ENCODE data around the gene DDTL. TPM values are rescaled to one million over a fixed set of nuclear protein-coding genes. Genes with fewer than 3 reads are reported as not detected.
"Not testable (repeated sequence)": the region's sequence is repeated elsewhere in the genome, so short reads cannot be mapped to it uniquely, and the experiment has no call there.

The DDTL gene
- total RNA-seq, 1 experiment from 2014 or later, result 2.5 TPM

DNA sequence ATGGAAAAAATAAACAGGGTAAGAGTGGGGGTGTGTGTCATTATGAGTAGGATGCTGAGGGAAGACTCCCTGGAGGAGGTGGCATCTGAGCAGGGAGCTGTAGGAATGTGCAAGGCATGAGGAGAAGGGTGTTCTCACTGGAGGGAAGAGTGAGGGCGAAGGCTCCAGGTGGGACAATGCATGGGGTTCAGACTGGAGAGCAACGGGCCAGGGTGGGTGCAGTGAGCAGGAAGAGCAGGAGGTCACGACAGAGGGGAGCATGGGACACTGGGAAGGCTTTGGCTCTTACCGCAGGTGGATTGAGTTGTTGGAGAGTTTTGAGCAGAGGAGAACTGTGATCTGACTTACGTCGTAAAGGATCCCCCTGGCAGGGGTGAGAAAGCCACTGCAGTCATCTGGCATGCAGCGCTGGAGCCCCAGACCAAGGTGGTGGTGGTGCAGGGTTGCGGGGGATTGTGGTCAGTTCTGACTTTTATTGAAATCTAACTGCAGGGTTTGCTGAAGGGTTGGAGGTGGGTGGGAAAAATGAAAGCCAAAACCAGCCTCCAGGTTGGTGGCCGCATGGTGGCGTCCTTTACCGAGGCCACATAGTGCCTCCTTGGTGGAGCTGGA lies 13.8 kb upstream of the DDTL start:
- H3K36me3 Mint-ChIP-seq (ENCODE audit: insufficient read depth, unreplicated experiment); BruUV-seq (replicated peaks); H3K4me1 Mint-ChIP-seq (ENCODE audit: insufficient read depth, unreplicated experiment); DNase-seq (ENCODE audit: unreplicated experiment); H3K27ac Mint-ChIP-seq (ENCODE audit: low read depth, unreplicated experiment); intact Hi-C loops (cut with micrococcal nuclease); POLR2A ChIA-PET; H3K9me3 Mint-ChIP-seq (ENCODE audit: unreplicated experiment); H3K4me3 Mint-ChIP-seq (ENCODE audit: unreplicated experiment); H3K27me3 Mint-ChIP-seq (ENCODE audit: insufficient read depth, unreplicated experiment): not testable (repeated sequence)
- CTCF ChIA-PET, result interaction anchor here (0.7 kb wide), 1 partner anchor 993 kb away, joined by 3 read pairs; no protein-coding TSS in a partner anchor

DNA sequence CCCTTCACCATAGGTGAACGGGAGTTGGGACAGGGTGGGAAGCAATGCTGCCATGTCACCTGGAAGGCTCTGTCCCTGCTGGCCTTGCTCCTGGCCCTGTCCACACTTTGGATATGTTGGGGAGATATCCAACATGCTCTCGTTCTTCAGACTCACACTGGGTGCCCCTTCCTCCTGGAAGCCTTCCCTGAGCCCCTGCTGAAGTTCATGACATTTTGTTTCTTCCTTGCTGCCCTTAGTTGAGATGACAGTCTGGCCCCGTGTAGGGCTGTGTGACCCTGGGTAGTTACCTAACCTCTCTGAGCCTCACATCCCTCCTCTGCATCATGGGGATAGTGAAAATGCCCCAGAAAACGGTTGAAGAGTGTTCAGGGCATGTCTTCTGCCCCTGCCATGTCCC lies 13.2 kb upstream of the DDTL start:
- DNase-seq (ENCODE audit: unreplicated experiment); BruUV-seq (replicated peaks); H3K9me3 Mint-ChIP-seq (ENCODE audit: unreplicated experiment); H3K4me1 Mint-ChIP-seq (ENCODE audit: insufficient read depth, unreplicated experiment); H3K27ac Mint-ChIP-seq (ENCODE audit: low read depth, unreplicated experiment); POLR2A ChIA-PET; H3K27me3 Mint-ChIP-seq (ENCODE audit: insufficient read depth, unreplicated experiment); intact Hi-C loops (cut with micrococcal nuclease); H3K4me3 Mint-ChIP-seq (ENCODE audit: unreplicated experiment); H3K36me3 Mint-ChIP-seq (ENCODE audit: insufficient read depth, unreplicated experiment): not testable (repeated sequence)
- CTCF ChIA-PET, result interaction anchor here (0.7 kb wide), 1 partner anchor 993 kb away, joined by 3 read pairs; no protein-coding TSS in a partner anchor

DNA sequence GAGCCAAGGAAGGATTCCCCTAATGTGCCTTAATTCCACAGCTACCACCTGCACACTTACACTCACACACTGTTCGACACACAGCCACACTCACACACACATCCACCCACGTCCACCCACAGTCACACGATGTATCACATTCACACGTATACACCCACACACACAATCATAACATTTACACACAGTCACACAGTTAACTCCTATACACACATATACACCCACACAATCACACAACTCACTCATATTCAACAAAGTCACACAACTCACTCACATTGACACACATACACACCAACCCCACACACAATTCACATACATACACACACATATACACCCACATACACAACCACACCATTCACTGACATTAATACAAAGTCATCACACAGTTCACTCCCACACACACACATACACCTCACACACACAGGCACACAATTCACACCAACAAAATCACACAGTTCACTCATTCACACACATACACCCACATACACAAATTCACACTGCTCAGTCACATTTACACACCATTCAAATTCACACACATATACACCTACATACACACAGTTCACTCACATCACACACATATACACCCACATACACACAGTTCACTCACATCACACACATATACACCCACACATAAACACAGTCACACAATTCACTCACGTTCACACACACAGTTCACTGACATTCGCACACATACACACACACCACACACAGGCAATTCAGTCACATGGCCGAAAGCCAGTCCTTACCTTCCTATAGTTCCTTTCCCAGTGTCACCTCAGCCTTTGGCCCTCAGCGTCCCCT lies 12.3 kb upstream of the DDTL start:
- H3K4me3 Mint-ChIP-seq (ENCODE audit: unreplicated experiment); H3K9me3 Mint-ChIP-seq (ENCODE audit: unreplicated experiment); H3K36me3 Mint-ChIP-seq (ENCODE audit: insufficient read depth, unreplicated experiment); H3K27me3 Mint-ChIP-seq (ENCODE audit: insufficient read depth, unreplicated experiment); DNase-seq (ENCODE audit: unreplicated experiment); POLR2A ChIA-PET; H3K27ac Mint-ChIP-seq (ENCODE audit: low read depth, unreplicated experiment); H3K4me1 Mint-ChIP-seq (ENCODE audit: insufficient read depth, unreplicated experiment); BruUV-seq (replicated peaks); intact Hi-C loops (cut with micrococcal nuclease): not testable (repeated sequence)
- CTCF ChIA-PET, result interaction anchor here (0.7 kb wide), 1 partner anchor 91 kb away, joined by 3 read pairs; no protein-coding TSS in a partner anchor

DNA sequence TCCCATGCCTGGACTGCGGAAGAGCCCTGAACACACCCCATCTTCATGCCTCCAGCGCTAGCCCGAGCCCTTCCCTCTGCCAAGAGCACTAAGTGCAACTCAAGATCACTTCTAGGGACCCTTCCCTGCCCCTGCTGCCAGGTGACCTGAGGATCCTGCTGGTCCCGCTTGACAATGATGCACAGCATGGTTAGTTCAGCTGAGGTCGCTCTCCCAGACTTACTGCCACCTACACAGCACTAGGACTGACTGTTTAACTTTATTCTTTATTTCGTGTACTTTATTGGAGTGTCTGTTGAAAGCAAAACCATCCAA lies 11.7 kb upstream of the DDTL start:
- H3K27ac Mint-ChIP-seq (ENCODE audit: low read depth, unreplicated experiment); POLR2A ChIA-PET; H3K27me3 Mint-ChIP-seq (ENCODE audit: insufficient read depth, unreplicated experiment); H3K9me3 Mint-ChIP-seq (ENCODE audit: unreplicated experiment); H3K4me3 Mint-ChIP-seq (ENCODE audit: unreplicated experiment); DNase-seq (ENCODE audit: unreplicated experiment); H3K4me1 Mint-ChIP-seq (ENCODE audit: insufficient read depth, unreplicated experiment); H3K36me3 Mint-ChIP-seq (ENCODE audit: insufficient read depth, unreplicated experiment); BruUV-seq (replicated peaks): not testable (repeated sequence)
- intact Hi-C loops (cut with micrococcal nuclease), result loop anchor here (5.0 kb wide), 2 partner anchors 63 to 93 kb away; partner anchors contain the start of gene MIF
- CTCF ChIA-PET, result interaction anchor here (0.7 to 1.0 kb wide), 2 partner anchors 91 to 995 kb away, joined by 3 to 6 read pairs; no protein-coding TSS in a partner anchor

DNA sequence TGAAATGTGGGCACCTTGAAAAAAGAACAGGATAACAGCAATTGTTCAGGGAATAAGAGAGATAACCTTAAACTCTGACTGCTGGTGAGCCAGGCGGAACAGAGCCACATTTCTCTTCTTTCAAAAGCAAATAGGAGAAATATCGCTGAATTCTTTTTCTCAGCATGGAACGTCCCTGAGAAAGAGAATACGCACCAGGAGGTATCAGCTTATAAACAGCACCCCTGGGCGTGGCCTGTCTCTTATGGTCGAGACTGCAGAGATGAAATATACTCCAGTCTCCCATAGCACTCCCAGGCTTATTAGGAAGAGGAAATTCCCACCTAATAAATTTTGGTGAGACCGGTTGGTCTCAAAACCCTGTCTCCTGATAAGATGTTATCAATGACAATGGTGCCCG lies 10.8 kb upstream of the DDTL start:
- CTCF ChIA-PET, result interaction anchor here (0.6 to 1.2 kb wide), 6 partner anchors 37 to 996 kb away, joined by 3 to 6 read pairs (median 4); no protein-coding TSS in a partner anchor
- H3K4me3 Mint-ChIP-seq (ENCODE audit: unreplicated experiment); H3K27ac Mint-ChIP-seq (ENCODE audit: low read depth, unreplicated experiment); H3K4me1 Mint-ChIP-seq (ENCODE audit: insufficient read depth, unreplicated experiment); H3K9me3 Mint-ChIP-seq (ENCODE audit: unreplicated experiment); H3K36me3 Mint-ChIP-seq (ENCODE audit: insufficient read depth, unreplicated experiment); DNase-seq (ENCODE audit: unreplicated experiment); H3K27me3 Mint-ChIP-seq (ENCODE audit: insufficient read depth, unreplicated experiment); BruUV-seq (replicated peaks): not testable (repeated sequence)
- POLR2A ChIA-PET, result interaction anchor here (0.6 kb wide), 1 partner anchor 40 kb away, joined by 3 read pairs; no protein-coding TSS in a partner anchor
- intact Hi-C loops (cut with micrococcal nuclease), result loop anchor here (5.0 kb wide), 2 partner anchors 64 to 94 kb away; partner anchors contain the start of gene MIF

DNA sequence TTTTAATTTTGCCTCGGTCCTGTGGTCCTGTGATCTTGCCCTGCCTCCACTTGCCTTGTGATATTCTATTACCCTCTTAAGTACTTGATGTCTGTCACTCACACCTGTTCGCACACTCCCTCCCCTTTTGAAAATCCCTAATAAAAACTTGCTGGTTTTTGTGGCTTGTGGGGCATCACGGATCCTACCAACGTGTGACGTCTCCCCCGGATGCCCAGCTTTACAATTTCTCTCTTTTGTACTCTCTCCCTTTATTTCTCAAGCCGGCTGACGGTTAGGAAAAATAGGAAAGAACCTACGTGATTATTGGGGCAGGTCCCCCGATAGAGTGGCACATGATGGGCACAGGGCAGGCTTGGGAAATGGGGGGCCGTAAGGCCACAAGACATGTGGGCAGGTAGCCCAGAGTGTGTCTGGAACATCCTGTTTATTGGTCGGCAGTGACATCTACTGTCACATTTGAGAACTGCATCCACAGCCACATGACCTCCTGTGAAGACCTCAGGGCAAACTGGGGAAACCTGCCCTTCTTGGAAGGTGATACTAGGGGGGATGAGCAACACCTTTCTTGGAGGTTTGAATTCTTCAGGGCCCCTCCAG lies 10.3 kb upstream of the DDTL start:
- TF ChIP-seq, protein P1, sequence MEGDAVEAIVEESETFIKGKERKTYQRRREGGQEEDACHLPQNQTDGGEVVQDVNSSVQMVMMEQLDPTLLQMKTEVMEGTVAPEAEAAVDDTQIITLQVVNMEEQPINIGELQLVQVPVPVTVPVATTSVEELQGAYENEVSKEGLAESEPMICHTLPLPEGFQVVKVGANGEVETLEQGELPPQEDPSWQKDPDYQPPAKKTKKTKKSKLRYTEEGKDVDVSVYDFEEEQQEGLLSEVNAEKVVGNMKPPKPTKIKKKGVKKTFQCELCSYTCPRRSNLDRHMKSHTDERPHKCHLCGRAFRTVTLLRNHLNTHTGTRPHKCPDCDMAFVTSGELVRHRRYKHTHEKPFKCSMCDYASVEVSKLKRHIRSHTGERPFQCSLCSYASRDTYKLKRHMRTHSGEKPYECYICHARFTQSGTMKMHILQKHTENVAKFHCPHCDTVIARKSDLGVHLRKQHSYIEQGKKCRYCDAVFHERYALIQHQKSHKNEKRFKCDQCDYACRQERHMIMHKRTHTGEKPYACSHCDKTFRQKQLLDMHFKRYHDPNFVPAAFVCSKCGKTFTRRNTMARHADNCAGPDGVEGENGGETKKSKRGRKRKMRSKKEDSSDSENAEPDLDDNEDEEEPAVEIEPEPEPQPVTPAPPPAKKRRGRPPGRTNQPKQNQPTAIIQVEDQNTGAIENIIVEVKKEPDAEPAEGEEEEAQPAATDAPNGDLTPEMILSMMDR (IDR thresholded peaks at IDR 0.05; ENCODE audit: unreplicated experiment), result peak; percentile 95
- BruUV-seq (replicated peaks); H3K27ac Mint-ChIP-seq (ENCODE audit: low read depth, unreplicated experiment); POLR2A ChIA-PET; H3K4me3 Mint-ChIP-seq (ENCODE audit: unreplicated experiment); H3K9me3 Mint-ChIP-seq (ENCODE audit: unreplicated experiment); H3K27me3 Mint-ChIP-seq (ENCODE audit: insufficient read depth, unreplicated experiment); H3K36me3 Mint-ChIP-seq (ENCODE audit: insufficient read depth, unreplicated experiment); H3K4me1 Mint-ChIP-seq (ENCODE audit: insufficient read depth, unreplicated experiment): not testable (repeated sequence)
- intact Hi-C loops (cut with micrococcal nuclease), result loop anchor here (5.0 kb wide), 2 partner anchors 64 to 94 kb away; partner anchors contain the start of gene MIF
- CTCF ChIA-PET, result interaction anchor here (0.6 to 1.2 kb wide), 6 partner anchors 38 to 379 kb away, joined by 3 to 6 read pairs (median 4); no protein-coding TSS in a partner anchor
- peak; percentile 81 for DNase-seq (ENCODE audit: unreplicated experiment)

DNA sequence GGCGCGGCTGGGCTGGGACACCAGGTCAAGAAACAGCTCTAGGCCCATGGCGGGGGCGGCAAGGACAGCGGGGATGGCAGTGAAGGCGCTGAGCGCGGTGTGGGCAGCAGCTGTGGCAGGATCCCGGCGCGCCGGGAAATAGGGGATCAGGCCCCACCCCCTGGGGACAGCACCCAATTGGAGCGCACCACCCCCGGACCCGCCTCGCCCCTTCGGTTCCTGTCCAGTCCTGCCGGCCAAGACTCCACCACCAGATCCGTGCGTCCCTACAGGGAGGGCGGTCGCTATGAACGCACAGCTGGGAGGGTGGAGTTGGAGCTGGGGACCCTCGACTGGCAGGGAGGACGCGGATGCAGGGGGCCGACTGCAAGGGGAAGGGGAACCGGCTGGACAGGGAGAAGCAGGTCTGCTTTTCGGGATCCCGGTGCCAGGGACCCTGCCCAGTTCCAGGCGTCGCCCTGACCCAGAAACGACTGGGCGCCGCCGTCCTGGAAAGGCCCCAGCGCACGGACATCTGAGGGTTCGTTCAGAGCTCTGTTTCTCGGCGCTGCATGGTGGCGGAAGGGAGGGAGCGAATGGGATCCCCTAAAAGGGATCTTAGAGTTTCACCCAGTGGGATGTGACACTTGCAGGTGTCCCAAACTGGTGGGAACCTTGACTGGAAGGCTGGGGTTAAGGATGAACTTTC lies 5.5 kb upstream of the DDTL start, which contains the start of gene GSTT2B:
Gene GSTT2B, minus strand, starts transcription at position 112 of the 688 bp plus-strand sequence. Its CDS starts 64 bp downstream, at position 48.
- CTCF ChIA-PET, result not testable (repeated sequence)
- peak within 1 kb of the TSS; percentile 54 for H3K4me3 Mint-ChIP-seq (ENCODE audit: unreplicated experiment)

DNA sequence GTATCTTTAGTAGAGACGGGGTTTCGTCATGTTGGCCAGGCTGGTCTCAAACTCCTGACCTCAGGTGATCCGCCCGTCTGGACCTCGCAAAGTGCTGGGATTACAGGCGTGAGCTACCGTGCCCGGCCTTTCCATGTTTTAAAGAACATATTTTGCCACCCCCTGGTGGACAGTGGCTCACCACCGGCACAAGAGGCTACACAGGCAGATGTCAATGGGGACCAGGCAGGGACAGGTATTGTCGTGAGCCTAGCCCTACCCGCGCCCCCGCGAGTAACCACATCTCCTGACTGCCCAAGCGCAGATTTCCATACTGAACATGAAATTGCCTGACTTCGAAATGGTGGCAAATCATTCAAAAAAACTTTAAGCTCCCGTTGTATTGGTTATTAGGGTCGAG lies 594 bp upstream of the DDTL start:
- DNase-seq (ENCODE audit: unreplicated experiment); BruUV-seq (replicated peaks); POLR2A ChIA-PET; H3K27me3 Mint-ChIP-seq (ENCODE audit: insufficient read depth, unreplicated experiment); CTCF ChIA-PET; H3K27ac Mint-ChIP-seq (ENCODE audit: low read depth, unreplicated experiment); intact Hi-C loops (cut with micrococcal nuclease); H3K9me3 Mint-ChIP-seq (ENCODE audit: unreplicated experiment); H3K4me3 Mint-ChIP-seq (ENCODE audit: unreplicated experiment): not testable (repeated sequence)
- Mint-ChIP-seq H3K36me3 (ENCODE audit: insufficient read depth, unreplicated experiment) (peaks cover 10% of the 10 kb centered on the region), H3K4me1 (ENCODE audit: insufficient read depth, unreplicated experiment) (peaks cover 16% of the 10 kb centered on the region)

More for the DNA sequence above, 5.5 kb upstream of the DDTL start, which contains the start of gene GSTT2B:
- H3K36me3 Mint-ChIP-seq (ENCODE audit: insufficient read depth, unreplicated experiment); DNase-seq (ENCODE audit: unreplicated experiment); H3K9me3 Mint-ChIP-seq (ENCODE audit: unreplicated experiment); H3K4me1 Mint-ChIP-seq (ENCODE audit: insufficient read depth, unreplicated experiment); intact Hi-C loops (cut with micrococcal nuclease); H3K27ac Mint-ChIP-seq (ENCODE audit: low read depth, unreplicated experiment); BruUV-seq (replicated peaks); H3K27me3 Mint-ChIP-seq (ENCODE audit: insufficient read depth, unreplicated experiment); POLR2A ChIA-PET: not testable (repeated sequence)
